NCI-H1930 (cell line): ENCODE data around the gene TBL1X.
"Not testable (repeated sequence)": the region's sequence is repeated elsewhere in the genome, so short reads cannot be mapped to it uniquely, and the experiment has no call there.

Experiments used
- DNase-seq, 2 experiments: peaks; one replicate each; lab custom pipeline; 2025; lab: John Stamatoyannopoulos, UW

The TBL1X gene

GRCh38 chrX:9459186-9459748 lies 5.6 kb upstream of the TBL1X start:
- DNase-seq = no peak

GRCh38 chrX:9461087-9461486 lies 3.8 kb upstream of the TBL1X start:
- no peak for DNase-seq

GRCh38 chrX:9462456-9462855 lies 2.4 kb upstream of the TBL1X start:
- DNase-seq = no peak

- DNase-seq = peak in 1 of 2 experiments; percentile 0
Measured at GRCh38 chrX:9465380-9466123, 694 bp downstream of the TBL1X start.

- no peak for DNase-seq
Measured at GRCh38 chrX:9466124-9466495, 1.3 kb downstream of the TBL1X start.

GRCh38 chrX:9466736-9467135 lies 1.9 kb downstream of the TBL1X start:
- no peak for DNase-seq

GRCh38 chrX:9467146-9467545 lies 2.3 kb downstream of the TBL1X start:
- no peak for DNase-seq

GRCh38 chrX:9467751-9468150 lies 2.9 kb downstream of the TBL1X start:
- DNase-seq = no peak

- DNase-seq = no peak
Measured at GRCh38 chrX:9471571-9471985, 6.7 kb downstream of the TBL1X start.

GRCh38 chrX:9473708-9474107 lies 8.8 kb downstream of the TBL1X start:
- DNase-seq = no peak

- DNase-seq = not testable (repeated sequence)
Measured at GRCh38 chrX:9475417-9475816, 10.6 kb downstream of the TBL1X start.

GRCh38 chrX:9475984-9476383 lies 11.1 kb downstream of the TBL1X start:
- no peak for DNase-seq

- no peak for DNase-seq
Measured at GRCh38 chrX:9476810-9477575, 12.1 kb downstream of the TBL1X start.

GRCh38 chrX:9482408-9482807 lies 17.6 kb downstream of the TBL1X start:
- no peak for DNase-seq

GRCh38 chrX:9482837-9483236 lies 18.0 kb downstream of the TBL1X start:
- DNase-seq = no peak

- no peak for DNase-seq
Measured at GRCh38 chrX:9483376-9483775, 18.5 kb downstream of the TBL1X start.

GRCh38 chrX:9486786-9487387 lies 22.0 kb downstream of the TBL1X start:
- no peak for DNase-seq

GRCh38 chrX:9488586-9488985 lies 23.7 kb downstream of the TBL1X start:
- no peak for DNase-seq

GRCh38 chrX:9489234-9489633 lies 24.4 kb downstream of the TBL1X start:
- no peak for DNase-seq

GRCh38 chrX:9492901-9493300 lies 28.0 kb downstream of the TBL1X start:
- no peak for DNase-seq

GRCh38 chrX:9493936-9494335 lies 29.1 kb downstream of the TBL1X start:
- no peak for DNase-seq

- DNase-seq = no peak
Measured at GRCh38 chrX:9494771-9495170, 29.9 kb downstream of the TBL1X start.

GRCh38 chrX:9495496-9495895 lies 30.6 kb downstream of the TBL1X start:
- no peak for DNase-seq
